ENCODE measurements around the gene KSR2. TPM values are rescaled to one million over a fixed set of nuclear protein-coding genes. Genes with fewer than 3 reads are reported as not detected.

The KSR2 gene
- total and polyA plus RNA-seq, 10 of the 15 experiments (the other 5 are each of a cell fraction or from before 2014, with no cell fraction given) = under 0.01 to 1.5 (median 0.01) TPM; not detected in 3

DNA sequence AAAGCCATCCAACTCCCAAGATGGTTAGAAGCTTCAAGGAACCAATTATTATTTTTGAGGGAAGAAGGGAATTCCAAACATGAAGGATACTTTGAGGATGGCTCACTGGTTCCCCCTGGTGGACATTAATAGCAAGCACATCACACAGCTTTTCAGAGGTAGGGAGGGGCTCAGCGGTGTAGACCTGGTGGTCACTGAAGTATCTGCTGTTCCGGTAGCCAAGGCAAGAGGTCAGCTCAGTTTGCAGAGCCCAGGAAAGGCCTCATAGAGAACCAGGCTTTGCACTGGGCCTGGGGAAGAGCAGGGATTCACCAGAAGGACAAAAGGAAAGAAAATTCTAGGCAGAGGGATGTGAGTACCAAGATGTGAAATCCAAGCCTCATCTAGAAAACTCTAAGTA is 118.7 kb downstream of the KSR2 start:
- Histone ChIP-seq H3K4me2 (ENCODE audit: control insufficient read depth, insufficient read depth) (no peak overlapping the region), H4K20me1 (ENCODE audit: control insufficient read depth, insufficient read depth) (no peaks in the 10 kb centered on the region), H3K9me3 (replicated peaks; ENCODE audit: control insufficient read depth, insufficient read depth, low read length) (no peaks in the 10 kb centered on the region; the same call in 2 of the 3 replicates), H3K4me1 (ENCODE audit: control insufficient read depth, insufficient read depth, low read length) (peaks cover 6% of the 10 kb centered on the region; the same call in 1 of the 2 replicates), H3K79me2 (ENCODE audit: control insufficient read depth, insufficient read depth, low read length) (no peaks in the 10 kb centered on the region), H3K9ac (ENCODE audit: control insufficient read depth, insufficient read depth, low read length) (no peak overlapping the region), H3K27ac (ENCODE audit: control insufficient read depth, insufficient read depth) (no peak overlapping the region), H2AFZ (ENCODE audit: control insufficient read depth, low read depth, low read length) (no peak overlapping the region), H3K4me3 (no peak overlapping the region), H3K36me3 (ENCODE audit: control insufficient read depth in 2 of 2, insufficient read depth in 2 of 2, low read length in 1 of 2) (no peaks in the 10 kb centered on the region), H3K27me3 (replicated peaks in 1 of 2; ENCODE audit: control insufficient read depth in 2 of 2, insufficient read depth in 2 of 2, low read length in 1 of 2) (no peaks in the 10 kb centered on the region)
- TF ChIP-seq SMC3 (IDR thresholded peaks at IDR 0.05; ENCODE audit: borderline replicate concordance, low read length) = peak; percentile 49; the same call in 1 of the 2 replicates
- TF ChIP-seq, protein P1, sequence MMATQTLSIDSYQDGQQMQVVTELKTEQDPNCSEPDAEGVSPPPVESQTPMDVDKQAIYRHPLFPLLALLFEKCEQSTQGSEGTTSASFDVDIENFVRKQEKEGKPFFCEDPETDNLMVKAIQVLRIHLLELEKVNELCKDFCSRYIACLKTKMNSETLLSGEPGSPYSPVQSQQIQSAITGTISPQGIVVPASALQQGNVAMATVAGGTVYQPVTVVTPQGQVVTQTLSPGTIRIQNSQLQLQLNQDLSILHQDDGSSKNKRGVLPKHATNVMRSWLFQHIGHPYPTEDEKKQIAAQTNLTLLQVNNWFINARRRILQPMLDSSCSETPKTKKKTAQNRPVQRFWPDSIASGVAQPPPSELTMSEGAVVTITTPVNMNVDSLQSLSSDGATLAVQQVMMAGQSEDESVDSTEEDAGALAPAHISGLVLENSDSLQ (IDR thresholded peaks at IDR 0.05) = no peak
- TF ChIP-seq ASH2L (IDR thresholded peaks at IDR 0.05; ENCODE audit: borderline replicate concordance, low read depth) = no peak
- TF ChIP-seq RAD21 (IDR thresholded peaks at IDR 0.05; ENCODE audit: insufficient read depth, low read depth, low read length) = peak; percentile 46
- TF ChIP-seq, protein P2, sequence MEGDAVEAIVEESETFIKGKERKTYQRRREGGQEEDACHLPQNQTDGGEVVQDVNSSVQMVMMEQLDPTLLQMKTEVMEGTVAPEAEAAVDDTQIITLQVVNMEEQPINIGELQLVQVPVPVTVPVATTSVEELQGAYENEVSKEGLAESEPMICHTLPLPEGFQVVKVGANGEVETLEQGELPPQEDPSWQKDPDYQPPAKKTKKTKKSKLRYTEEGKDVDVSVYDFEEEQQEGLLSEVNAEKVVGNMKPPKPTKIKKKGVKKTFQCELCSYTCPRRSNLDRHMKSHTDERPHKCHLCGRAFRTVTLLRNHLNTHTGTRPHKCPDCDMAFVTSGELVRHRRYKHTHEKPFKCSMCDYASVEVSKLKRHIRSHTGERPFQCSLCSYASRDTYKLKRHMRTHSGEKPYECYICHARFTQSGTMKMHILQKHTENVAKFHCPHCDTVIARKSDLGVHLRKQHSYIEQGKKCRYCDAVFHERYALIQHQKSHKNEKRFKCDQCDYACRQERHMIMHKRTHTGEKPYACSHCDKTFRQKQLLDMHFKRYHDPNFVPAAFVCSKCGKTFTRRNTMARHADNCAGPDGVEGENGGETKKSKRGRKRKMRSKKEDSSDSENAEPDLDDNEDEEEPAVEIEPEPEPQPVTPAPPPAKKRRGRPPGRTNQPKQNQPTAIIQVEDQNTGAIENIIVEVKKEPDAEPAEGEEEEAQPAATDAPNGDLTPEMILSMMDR (IDR thresholded peaks at IDR 0.05 in 2 of 3, conservative IDR thresholded peaks at IDR 0.05 in 1 of 3; ENCODE audit: control insufficient read depth in 2 of 3, extremely low read depth in 1 of 3, insufficient read depth in 1 of 3, low read depth in 3 of 3, low read length in 3 of 3) = peak; percentile 67 to 94 (median 82)
- TF ChIP-seq NRF1 (conservative IDR thresholded peaks at IDR 0.05; ENCODE audit: low read depth, low read length) = no peak
- FAIRE-seq = peak; percentile 87
- no peak for DNase-seq (ENCODE audit: low read depth, low spot score)
- BruUV-seq (replicated peaks) = no TSS peak
- in situ Hi-C loops (cut with MboI) (no loop called here), intact Hi-C loops (cut with micrococcal nuclease; ENCODE audit: unreplicated experiment) (loop anchor here (5.0 kb wide), 1 partner anchor 483 kb away; no protein-coding TSS in a partner anchor)
- peak; percentile 65 for ATAC-seq
- RAD21 ChIA-PET (ENCODE audit: unreplicated experiment) = interaction anchor here (0.6 to 3.1 kb wide), 6 partner anchors 13 to 483 kb away, joined by 3 to 16 read pairs (median 4); no protein-coding TSS in a partner anchor
- WGBS (ENCODE audit: insufficient coverage, insufficient replicate concordance, low lambda C conversion rate, missing lambda C conversion rate) = 22% methylated on average over 2 of the region's 2 CpGs
- POLR2A ChIA-PET = interaction anchor here (1.2 kb wide), 1 partner anchor 13 kb away, joined by 4 read pairs; no protein-coding TSS in a partner anchor
- SMC1A ChIA-PET (ENCODE audit: uncharacterized antibody, unreplicated experiment) = interaction anchor here (0.8 to 3.6 kb wide), 9 partner anchors 9 to 629 kb away, joined by 3 to 26 read pairs (median 3); no protein-coding TSS in a partner anchor
- CTCF ChIA-PET = interaction anchor here (0.6 to 4.6 kb wide), 38 partner anchors 8 to 869 kb away, joined by 3 to 61 read pairs (median 4); partner anchors contain the start of genes SUDS3 and TAOK3

All from GM12878 (cell line).